NCI-H82 treated with DMSO at 0.1 percent for 48 hours (cell line): ENCODE data around the gene TTC29.
"Not testable (repeated sequence)": the region's sequence is repeated elsewhere in the genome, so short reads cannot be mapped to it uniquely, and the experiment has no call there.

Experiments used
- DNase-seq: peaks from one replicate; lab custom pipeline; 2025; ENCODE audit not compliant: unreplicated experiment; lab: John Stamatoyannopoulos, UW

TTC29 gene

DNA sequence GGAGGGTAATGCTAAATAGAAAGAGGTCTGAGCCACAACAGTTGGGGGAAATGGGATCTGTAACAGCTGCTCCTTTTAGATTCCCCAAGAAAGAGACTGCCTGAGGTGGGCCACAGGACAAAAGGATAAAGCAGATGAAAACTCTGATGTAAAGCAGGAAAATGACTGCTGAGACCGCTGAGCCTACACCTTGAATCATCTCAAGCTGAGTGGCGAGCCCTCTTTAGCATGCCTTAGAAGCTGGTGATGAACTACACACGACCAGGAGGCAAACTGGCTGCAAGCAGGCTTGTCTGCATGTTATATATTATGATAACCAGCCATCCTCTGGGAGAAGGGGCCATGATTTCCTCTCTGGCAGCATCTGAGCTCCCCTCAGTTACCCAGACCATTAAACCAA is 88.4 kb downstream of the TTC29 start:
- no peak for DNase-seq

DNA sequence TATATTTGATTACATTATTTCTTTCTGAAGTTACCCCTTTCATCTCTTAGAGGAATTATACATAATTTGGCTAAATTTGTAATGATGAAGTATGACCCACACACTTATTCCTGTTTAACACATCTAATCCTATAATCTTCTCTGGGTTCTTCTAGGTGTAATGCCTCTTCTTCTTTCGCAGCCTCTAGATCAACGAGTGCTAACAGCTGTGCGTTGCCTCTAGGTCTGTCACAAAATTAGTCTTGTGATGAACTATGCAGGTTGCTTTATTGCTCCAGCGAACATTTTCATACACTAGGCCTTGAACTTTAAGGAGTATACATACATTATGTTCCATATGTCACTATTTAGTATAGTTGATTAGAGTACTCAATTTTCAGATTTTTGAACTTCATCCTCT is 89.9 kb downstream of the TTC29 start:
- DNase-seq: peak; percentile 17

DNA sequence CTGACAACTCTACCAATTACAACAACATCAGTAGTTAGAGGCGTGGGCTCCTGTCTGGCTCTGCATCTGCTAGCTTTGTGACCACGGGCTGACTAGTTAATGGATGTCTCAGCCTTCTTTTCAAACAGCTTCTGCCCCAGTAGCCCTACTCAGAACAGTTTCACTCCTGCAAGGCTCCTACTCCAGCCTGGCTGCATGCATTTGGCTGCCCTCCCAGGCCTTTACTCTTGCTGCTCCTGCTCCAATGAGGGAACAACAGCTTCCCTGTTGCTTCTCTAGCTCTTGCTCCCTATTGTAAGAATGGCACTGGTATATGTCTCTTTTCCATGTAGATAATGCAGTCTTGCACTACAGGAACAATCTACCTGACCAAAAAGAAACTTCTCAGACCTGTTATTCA is 93.3 kb downstream of the TTC29 start:
- no peak for DNase-seq

GRCh38 chr4:146847345-146847744 is 98.3 kb downstream of the TTC29 start:
- DNase-seq: no peak

- no peak for DNase-seq
Measured at GRCh38 chr4:146846882-146847281, 98.8 kb downstream of the TTC29 start.

DNA sequence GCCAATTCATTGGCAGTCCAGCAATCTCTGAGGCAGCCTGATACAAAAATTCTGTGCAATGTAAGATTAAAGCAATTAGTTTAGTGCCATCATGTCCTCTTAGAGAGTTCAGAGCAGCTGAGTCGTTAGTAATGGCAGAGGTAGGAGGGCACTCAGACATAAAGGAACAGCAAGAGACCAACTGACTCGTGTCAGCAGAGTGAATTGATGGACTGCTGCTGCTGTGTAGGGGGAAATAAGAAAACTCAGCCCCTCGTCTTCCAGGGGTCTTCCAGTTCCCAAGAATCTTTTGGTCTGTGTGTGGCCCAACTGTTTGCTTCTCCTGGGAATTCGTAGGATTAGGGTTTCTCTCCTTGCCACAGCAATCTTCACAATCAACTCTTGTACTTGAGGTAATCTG is 100.9 kb downstream of the TTC29 start:
- DNase-seq: no peak

GRCh38 chr4:146842876-146843275 is 102.8 kb downstream of the TTC29 start:
- DNase-seq: no peak

DNA sequence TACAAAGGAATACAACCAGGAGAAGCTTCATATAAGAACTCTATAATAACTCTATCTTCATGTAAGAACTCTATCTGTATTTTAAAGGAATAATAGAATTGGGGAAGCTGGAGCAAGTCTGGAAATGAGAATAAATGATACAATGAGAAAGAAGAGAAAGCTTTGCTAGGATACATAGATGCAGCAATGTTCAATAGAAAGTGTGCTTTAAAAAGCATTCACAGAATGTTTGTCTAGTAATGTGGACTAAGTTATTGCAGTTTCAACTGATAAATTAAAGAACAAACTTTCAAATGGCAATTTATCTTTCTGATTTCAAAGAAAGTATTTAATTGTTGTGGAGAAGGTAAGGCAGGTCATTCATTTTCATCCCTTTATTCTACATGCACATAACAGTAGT is 104.9 kb downstream of the TTC29 start:
- DNase-seq: no peak

DNA sequence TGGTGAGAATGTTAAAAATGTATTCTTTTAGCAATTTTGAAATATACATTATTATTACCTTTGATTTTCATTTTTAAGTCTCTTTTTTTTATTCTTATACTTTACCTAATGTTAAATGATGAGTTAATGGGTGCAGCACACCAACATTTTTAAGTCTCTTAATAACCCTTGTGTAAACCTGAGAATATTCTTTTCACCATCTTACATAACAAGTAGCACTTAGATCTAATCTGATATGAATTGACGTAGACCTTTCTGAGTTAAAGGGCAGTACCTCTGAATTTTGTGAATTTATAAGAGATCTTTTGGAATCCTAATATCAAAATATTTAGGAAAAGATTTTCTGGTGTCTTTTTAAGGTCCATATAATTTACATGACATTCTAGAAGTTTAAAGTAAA is 110.6 kb downstream of the TTC29 start:
- DNase-seq: no peak

GRCh38 chr4:146834263-146835034 is 111.2 kb downstream of the TTC29 start:
- DNase-seq: no peak

DNA sequence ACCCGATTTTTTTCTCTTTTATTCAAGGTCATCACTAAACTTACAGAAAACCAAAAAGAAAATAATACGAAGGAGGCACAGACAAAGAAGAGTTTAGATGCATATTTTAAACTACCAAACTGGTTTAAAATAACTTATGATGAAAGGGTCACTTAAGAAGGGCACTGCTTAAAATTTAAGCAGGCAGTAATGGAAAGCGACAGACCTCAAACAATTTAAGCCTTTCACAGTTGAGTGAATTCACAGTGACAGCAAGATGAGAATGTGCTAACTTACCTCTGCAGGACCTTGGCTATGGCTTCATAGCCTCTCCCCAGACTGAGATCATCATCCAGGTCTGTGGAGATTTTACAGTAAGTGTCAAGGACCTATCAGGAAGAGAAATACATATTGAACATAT is 112.1 kb downstream of the TTC29 start:
- no peak for DNase-seq

GRCh38 chr4:146822980-146823379 is 122.7 kb downstream of the TTC29 start:
- not testable (repeated sequence) for DNase-seq

- DNase-seq: no peak
Measured at GRCh38 chr4:146814750-146815149, 130.9 kb downstream of the TTC29 start.

DNA sequence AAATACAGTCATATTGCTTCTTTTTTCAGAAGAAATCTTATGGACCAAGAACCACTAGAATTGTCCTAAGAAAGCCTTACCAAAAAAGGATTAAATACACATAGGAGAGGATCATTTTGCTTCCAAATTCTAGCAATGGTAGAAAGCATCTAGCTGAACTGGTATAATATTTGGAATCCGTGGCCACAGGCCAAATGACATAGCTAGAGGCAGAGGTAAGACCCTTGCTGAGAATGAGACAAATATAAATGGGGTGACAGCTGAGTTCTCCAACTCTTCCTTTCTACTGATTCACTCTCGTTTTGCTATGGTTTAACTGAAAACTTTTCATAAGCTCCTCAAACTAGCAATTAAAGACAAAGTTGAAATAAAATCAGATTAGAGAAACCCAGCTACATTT is 150.0 kb downstream of the TTC29 start:
- DNase-seq: no peak

- no peak for DNase-seq
Measured at GRCh38 chr4:146793727-146794126, 151.9 kb downstream of the TTC29 start.

GRCh38 chr4:146791439-146791838 is 154.2 kb downstream of the TTC29 start:
- DNase-seq: no peak

GRCh38 chr4:146790515-146790914 is 155.1 kb downstream of the TTC29 start:
- no peak for DNase-seq

DNA sequence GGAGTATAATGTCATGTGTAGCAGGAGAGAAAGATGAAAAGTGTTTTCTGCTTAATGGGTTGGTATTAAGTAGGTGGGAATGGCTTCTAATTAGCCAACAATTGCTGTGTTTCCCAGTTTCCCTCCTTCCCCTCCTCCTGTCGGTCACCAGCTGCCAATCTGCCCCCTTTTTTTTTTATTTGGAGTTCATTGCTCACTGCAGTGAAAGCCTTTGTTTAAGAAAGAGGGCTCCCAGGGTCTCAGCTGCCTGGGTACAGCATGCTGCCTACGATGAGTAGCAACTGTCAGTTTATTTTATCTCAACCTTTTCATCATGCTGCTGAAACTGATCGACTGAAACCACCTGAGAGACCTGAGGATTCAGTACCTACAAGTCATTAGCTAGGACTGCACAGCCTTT is 157.9 kb downstream of the TTC29 start:
- DNase-seq: no peak

DNA sequence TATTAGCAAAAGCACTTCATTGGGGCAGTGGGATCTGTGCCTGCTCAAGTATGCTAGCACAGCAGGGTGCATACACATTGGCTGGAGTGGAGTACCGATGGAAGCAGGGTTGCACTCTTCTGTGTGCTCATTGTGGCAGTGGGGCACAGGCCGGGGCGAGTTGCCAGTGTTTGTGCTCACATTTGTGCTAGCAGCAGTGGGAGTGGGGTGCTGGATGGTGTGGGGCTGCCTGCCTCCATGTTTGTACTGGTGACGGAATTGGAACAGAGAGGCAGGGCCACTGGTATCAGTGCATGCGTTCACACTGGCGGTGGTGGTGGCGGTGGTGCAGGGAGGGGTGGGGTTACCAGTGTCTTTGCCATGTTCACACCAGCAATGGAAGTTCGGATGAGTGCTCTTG is 169.0 kb downstream of the TTC29 start:
- no peak for DNase-seq

- DNase-seq: no peak
Measured at GRCh38 chr4:146763560-146763959, 182.1 kb downstream of the TTC29 start.

DNA sequence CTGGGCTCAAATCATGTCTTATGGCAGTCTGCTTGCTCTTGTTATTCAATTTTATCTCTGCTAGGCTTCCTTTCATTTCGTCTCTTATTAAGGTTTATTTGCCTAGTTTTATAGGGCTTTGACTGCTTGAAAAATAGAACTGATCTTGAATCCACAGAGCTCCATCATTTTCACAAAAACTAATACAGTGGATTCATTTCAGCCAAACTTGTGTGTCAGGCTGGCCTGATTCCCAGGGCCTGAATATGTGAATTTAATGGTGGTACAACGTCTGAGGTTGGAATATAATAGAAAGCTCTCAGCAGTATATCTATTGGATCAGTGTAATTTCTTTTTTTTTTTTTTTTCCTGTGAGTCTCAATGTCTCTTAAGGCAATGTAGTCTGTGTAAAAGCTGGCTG is 183.6 kb downstream of the TTC29 start:
- DNase-seq: no peak

DNA sequence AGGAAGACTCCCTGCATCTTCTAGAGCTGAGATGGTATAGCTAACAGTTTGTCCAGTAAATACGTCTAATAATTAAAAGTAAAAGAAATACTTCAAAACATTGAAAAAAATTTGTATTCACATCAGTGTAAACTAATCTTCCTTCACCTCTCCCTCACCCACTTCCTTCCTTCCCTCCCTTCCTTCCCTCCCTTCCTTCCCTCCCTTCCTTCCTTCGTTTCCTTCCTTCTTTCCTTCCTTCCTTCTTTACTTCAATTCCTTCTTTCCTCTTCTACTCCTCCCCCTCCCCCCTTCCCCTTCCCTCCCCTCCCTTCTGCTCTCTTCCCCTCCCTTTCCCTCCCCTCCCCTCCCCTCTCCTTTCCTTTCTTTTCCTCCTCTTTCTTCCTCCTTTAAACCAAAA is 203.2 kb downstream of the TTC29 start:
- DNase-seq: no peak

- no peak for DNase-seq
Measured at GRCh38 chr4:146739182-146739581, 206.5 kb downstream of the TTC29 start.
